ENCODE data around the gene ITGA6. TPM values are rescaled to one million over a fixed set of nuclear protein-coding genes. Genes with fewer than 3 reads are reported as not detected.
"Not testable (repeated sequence)": the region's sequence is repeated elsewhere in the genome, so short reads cannot be mapped to it uniquely, and the experiment has no call there.

ITGA6 gene
- total RNA-seq, 1 experiment from 2014 or later = 0.37 TPM

DNA sequence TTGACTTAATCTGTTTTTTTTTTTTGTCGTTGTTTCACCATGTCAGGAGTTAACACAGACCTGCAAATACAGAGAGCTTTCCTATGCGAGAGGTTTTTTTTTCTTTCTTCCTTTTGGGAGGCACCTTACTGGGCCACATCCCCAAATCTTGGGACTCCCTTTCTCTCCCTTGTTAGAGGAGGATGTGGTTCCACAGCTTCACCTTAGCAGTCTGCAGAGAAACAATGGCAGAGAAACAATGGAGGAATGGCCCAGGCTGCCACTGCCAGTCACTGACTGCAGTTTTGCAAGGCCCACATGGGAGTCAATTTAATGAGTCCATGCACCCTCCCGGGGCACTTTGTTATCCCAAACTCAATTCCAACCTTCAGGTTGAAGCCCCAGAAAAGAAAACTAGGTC lies 107.7 kb downstream of the ITGA6 start:
- no peaks in the 10 kb centered on the region for H3K9me2 ChIP-seq (replicated peaks; ENCODE audit: insufficient read depth, low read length)
- H2AFZ ChIP-seq (ENCODE audit: low read length) = no peak overlapping the region
- DNase-seq = no peak
- no peak overlapping the region for H3K9ac ChIP-seq (ENCODE audit: low read length)
- H3K4me1 ChIP-seq (ENCODE audit: low read length) = peaks cover 7% of the 10 kb centered on the region
- H3K36me3 ChIP-seq (ENCODE audit: insufficient read depth, low read length) = peaks cover 13% of the 10 kb centered on the region
- no peak overlapping the region for H3K4me2 ChIP-seq (ENCODE audit: low read depth, low read length, poor library complexity, severe bottlenecking)
- H3K9me3 ChIP-seq (ENCODE audit: low read length) = peaks cover 12% of the 10 kb centered on the region; the same call in 1 of the 2 replicates
- no peak overlapping the region for H3K4me3 ChIP-seq (ENCODE audit: low read length)
- H3K27me3 ChIP-seq (ENCODE audit: low read length) = no peaks in the 10 kb centered on the region
- H4K20me1 ChIP-seq (ENCODE audit: insufficient read depth, low read depth, low read length) = no peaks in the 10 kb centered on the region
- H3K27ac ChIP-seq (ENCODE audit: low read length) = no peak overlapping the region
- H3K79me2 ChIP-seq (ENCODE audit: low read length) = peaks cover 19% of the 10 kb centered on the region; the same call in 1 of the 2 replicates

DNA sequence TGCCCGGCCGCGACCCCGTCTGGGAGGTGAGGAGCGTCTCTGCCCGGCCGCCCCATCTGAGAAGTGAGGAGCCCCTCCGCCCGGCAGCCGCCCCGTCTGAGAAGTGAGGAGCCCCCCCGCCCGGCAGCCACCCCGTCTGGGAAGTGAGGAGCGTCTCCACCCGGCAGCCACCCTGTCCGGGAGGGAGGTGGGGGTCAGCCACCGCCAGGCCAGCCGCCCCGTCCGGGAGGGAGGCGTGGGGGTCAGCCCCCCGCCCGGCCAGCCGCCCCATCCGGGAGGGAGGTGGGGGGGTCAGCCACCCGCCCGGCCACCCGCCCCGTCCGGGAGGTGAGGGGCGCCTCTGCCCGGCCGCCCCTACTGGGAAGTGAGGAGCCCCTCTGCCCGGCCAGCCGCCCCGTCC lies 110.5 kb downstream of the ITGA6 start:
- not testable (repeated sequence) for H3K9ac ChIP-seq (ENCODE audit: low read length); H3K36me3 ChIP-seq (ENCODE audit: insufficient read depth, low read length); H3K27me3 ChIP-seq (ENCODE audit: low read length); H2AFZ ChIP-seq (ENCODE audit: low read length); H4K20me1 ChIP-seq (ENCODE audit: insufficient read depth, low read depth, low read length); H3K4me2 ChIP-seq (ENCODE audit: low read depth, low read length, poor library complexity, severe bottlenecking); H3K27ac ChIP-seq (ENCODE audit: low read length); H3K4me3 ChIP-seq (ENCODE audit: low read length); H3K9me2 ChIP-seq (replicated peaks; ENCODE audit: insufficient read depth, low read length); DNase-seq; H3K4me1 ChIP-seq (ENCODE audit: low read length)
- H3K79me2 ChIP-seq (ENCODE audit: low read length) = peaks cover 21% of the 10 kb centered on the region; the same call in 1 of the 2 replicates
- H3K9me3 ChIP-seq (ENCODE audit: low read length) = peaks cover 12% of the 10 kb centered on the region; the same call in 1 of the 2 replicates

DNA sequence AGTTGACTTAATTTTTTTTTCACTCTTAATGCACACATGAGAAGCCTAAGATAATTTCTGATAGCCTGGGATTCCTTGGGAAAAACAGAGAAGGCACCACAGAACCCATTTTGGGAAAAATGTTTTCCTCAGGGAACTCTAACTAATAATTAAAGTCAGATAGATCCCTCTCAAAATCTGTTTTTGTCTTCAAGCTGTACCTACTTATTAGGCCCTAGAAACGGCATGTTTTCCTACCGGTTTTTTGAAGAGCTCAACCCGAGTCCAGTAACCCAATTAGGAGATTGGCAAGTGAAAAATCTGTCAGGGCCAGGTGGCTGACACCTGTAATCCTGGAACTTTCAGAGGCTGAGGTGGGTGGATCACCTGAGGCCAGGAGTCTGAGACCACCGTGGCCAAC lies 112.4 kb downstream of the ITGA6 start:
- H2AFZ ChIP-seq (ENCODE audit: low read length) = no peak overlapping the region

DNA sequence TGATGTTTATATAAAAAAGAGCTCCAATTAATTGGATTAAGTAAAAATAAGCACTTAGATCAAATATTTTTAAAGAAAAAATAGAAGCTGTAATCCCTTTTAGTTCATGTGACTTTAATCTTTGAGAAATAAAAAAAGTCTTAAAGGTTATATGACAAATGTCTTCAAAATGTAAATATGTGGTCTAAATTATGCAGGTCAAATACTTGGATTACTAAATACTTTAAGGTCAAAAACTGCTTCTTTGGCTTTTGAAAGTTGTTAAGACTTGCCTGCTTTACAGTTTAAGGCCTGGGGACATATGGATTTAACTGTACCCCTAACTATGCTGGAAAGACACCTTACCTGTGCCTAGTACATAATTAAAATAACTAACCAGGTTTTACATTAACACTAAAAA lies 113.0 kb downstream of the ITGA6 start:
- Histone ChIP-seq H3K4me1 (ENCODE audit: low read length) (peaks cover 2% of the 10 kb centered on the region; the same call in 1 of the 2 replicates), H3K4me3 (ENCODE audit: low read length) (no peak overlapping the region), H2AFZ (ENCODE audit: low read length) (no peak overlapping the region), H3K9ac (ENCODE audit: low read length) (no peak overlapping the region), H3K36me3 (ENCODE audit: insufficient read depth, low read length) (peaks cover 3% of the 10 kb centered on the region; the same call in 1 of the 2 replicates), H3K27me3 (ENCODE audit: low read length) (no peaks in the 10 kb centered on the region), H3K79me2 (ENCODE audit: low read length) (peaks cover 26% of the 10 kb centered on the region), H3K9me2 (replicated peaks; ENCODE audit: insufficient read depth, low read length) (no peaks in the 10 kb centered on the region), H3K4me2 (ENCODE audit: low read depth, low read length, poor library complexity, severe bottlenecking) (no peak overlapping the region), H3K27ac (ENCODE audit: low read length) (no peak overlapping the region), H4K20me1 (ENCODE audit: insufficient read depth, low read depth, low read length) (no peaks in the 10 kb centered on the region), H3K9me3 (ENCODE audit: low read length) (0 out of 2 replicates have a peak, but pooled peaks cover 5% of the 10 kb centered on the region)
- no peak for DNase-seq

More for the DNA sequence above, 112.4 kb downstream of the ITGA6 start:
- Histone ChIP-seq H3K9me3 (ENCODE audit: low read length) (peaks cover 5% of the 10 kb centered on the region; the same call in 1 of the 2 replicates), H4K20me1 (ENCODE audit: insufficient read depth, low read depth, low read length) (no peaks in the 10 kb centered on the region), H3K36me3 (ENCODE audit: insufficient read depth, low read length) (peaks cover 1% of the 10 kb centered on the region; the same call in 1 of the 2 replicates), H3K27ac (ENCODE audit: low read length) (no peak overlapping the region), H3K79me2 (ENCODE audit: low read length) (peaks cover 22% of the 10 kb centered on the region; the same call in 1 of the 2 replicates), H3K4me3 (ENCODE audit: low read length) (no peak overlapping the region), H3K9ac (ENCODE audit: low read length) (no peak overlapping the region), H3K27me3 (ENCODE audit: low read length) (no peaks in the 10 kb centered on the region), H3K4me2 (ENCODE audit: low read depth, low read length, poor library complexity, severe bottlenecking) (no peak overlapping the region), H3K9me2 (replicated peaks; ENCODE audit: insufficient read depth, low read length) (no peaks in the 10 kb centered on the region), H3K4me1 (ENCODE audit: low read length) (peaks cover 7% of the 10 kb centered on the region)
- DNase-seq = no peak

DNA sequence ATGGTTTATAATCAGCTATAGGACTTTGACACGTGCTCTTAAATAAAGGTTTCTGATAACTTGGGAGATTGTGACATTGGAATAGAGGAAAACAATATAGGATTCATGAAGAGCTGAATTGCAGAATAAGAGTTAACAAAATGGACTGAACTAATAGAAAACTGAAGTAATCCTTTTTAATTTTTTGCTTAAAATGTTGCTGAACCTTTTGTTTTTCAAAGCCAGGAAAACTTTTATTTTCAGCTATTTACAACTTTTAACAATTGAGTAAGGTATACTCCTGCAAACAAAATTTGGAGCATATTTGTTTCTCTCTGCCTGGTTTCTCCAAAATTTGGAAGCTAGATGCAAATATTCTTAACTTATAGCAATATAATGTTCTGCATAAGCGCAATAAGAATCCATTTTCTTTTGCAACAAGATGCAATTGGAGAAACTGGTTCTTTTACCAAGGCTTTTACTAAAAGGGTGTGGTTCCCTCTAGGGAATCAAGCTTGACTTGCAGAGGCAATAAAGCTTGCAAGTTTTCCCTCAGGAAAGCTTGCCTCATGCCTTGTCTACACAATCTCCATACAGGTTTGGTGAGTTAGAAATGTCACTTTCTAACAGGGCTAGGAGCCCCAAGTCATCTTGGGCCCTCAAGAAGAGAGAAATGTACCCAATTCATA lies 118.2 kb downstream of the ITGA6 start:
- no peaks in the 10 kb centered on the region for H4K20me1 ChIP-seq (ENCODE audit: insufficient read depth, low read depth, low read length)
- no peak overlapping the region for H3K4me2 ChIP-seq (ENCODE audit: low read depth, low read length, poor library complexity, severe bottlenecking)
- no peak for DNase-seq
- H3K9me3 ChIP-seq (ENCODE audit: low read length) = no peaks in the 10 kb centered on the region; the same call in 1 of the 2 replicates
- no peaks in the 10 kb centered on the region for H3K27me3 ChIP-seq (ENCODE audit: low read length)
- H3K9ac ChIP-seq (ENCODE audit: low read length) = no peak overlapping the region
- no peaks in the 10 kb centered on the region for H3K9me2 ChIP-seq (replicated peaks; ENCODE audit: insufficient read depth, low read length)
- no peak overlapping the region for H2AFZ ChIP-seq (ENCODE audit: low read length)
- H3K4me1 ChIP-seq (ENCODE audit: low read length) = no peaks in the 10 kb centered on the region
- H3K79me2 ChIP-seq (ENCODE audit: low read length) = peaks cover 60% of the 10 kb centered on the region
- peaks cover 23% of the 10 kb centered on the region; the same call in 1 of the 2 replicates for H3K36me3 ChIP-seq (ENCODE audit: insufficient read depth, low read length)
- no peak overlapping the region for H3K27ac ChIP-seq (ENCODE audit: low read length)
- H3K4me3 ChIP-seq (ENCODE audit: low read length) = no peak overlapping the region

DNA sequence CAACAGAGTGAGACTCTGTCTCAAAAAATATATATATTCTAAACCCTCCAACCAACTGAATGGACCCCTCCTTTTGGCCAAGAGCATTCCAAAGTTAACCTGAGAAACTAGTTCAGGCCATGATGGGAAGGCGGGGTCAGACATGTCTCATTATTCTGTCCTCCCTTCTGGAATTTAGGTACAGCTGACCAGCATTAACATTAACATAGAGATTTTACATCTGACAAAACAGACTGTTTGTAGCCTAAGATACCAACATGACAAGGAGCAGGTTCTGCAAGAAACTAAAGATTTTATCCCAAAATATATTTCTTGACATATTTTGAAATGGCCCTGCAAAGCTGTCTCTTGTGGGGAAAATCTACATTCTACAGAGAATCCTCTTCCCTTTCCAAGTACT lies 121.7 kb downstream of the ITGA6 start:
- Histone ChIP-seq H2AFZ (ENCODE audit: low read length) (no peak overlapping the region), H3K9me3 (ENCODE audit: low read length) (no peaks in the 10 kb centered on the region; the same call in 1 of the 2 replicates), H3K9me2 (replicated peaks; ENCODE audit: insufficient read depth, low read length) (no peaks in the 10 kb centered on the region), H4K20me1 (ENCODE audit: insufficient read depth, low read depth, low read length) (no peaks in the 10 kb centered on the region), H3K27ac (ENCODE audit: low read length) (no peak overlapping the region), H3K4me3 (ENCODE audit: low read length) (no peak overlapping the region), H3K4me2 (ENCODE audit: low read depth, low read length, poor library complexity, severe bottlenecking) (no peak overlapping the region), H3K4me1 (ENCODE audit: low read length) (peaks cover 4% of the 10 kb centered on the region), H3K9ac (ENCODE audit: low read length) (no peak overlapping the region), H3K27me3 (ENCODE audit: low read length) (no peaks in the 10 kb centered on the region), H3K79me2 (ENCODE audit: low read length) (peaks cover 87% of the 10 kb centered on the region), H3K36me3 (ENCODE audit: insufficient read depth, low read length) (peaks cover 30% of the 10 kb centered on the region)
- DNase-seq = no peak

DNA sequence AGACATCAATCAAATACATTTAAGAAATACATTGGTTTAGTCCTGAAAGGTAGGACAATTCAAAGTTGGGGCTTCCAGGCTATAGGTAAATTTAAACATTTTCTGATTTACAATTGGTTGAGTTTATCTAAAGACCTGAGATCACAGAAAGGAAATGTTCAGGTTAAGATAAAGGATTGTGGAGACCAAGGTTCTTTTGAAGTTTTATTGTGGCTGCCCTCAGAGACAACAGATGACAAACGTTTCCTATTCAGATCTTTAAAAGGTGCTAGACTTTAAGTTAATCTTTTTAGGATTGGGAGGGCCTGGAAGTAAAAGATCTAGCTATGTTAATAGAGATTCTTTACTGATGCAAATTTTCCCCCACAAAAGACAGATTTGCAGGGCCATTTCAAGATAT lies 122.4 kb downstream of the ITGA6 start:
- not testable (repeated sequence) for DNase-seq; H3K27ac ChIP-seq (ENCODE audit: low read length); H3K9me3 ChIP-seq (ENCODE audit: low read length); H3K9me2 ChIP-seq (replicated peaks; ENCODE audit: insufficient read depth, low read length); H3K9ac ChIP-seq (ENCODE audit: low read length); H3K4me2 ChIP-seq (ENCODE audit: low read depth, low read length, poor library complexity, severe bottlenecking); H3K4me3 ChIP-seq (ENCODE audit: low read length); H3K27me3 ChIP-seq (ENCODE audit: low read length); H4K20me1 ChIP-seq (ENCODE audit: insufficient read depth, low read depth, low read length); H2AFZ ChIP-seq (ENCODE audit: low read length)
- Histone ChIP-seq H3K79me2 (ENCODE audit: low read length) (peaks cover 88% of the 10 kb centered on the region), H3K4me1 (ENCODE audit: low read length) (peaks cover 10% of the 10 kb centered on the region), H3K36me3 (ENCODE audit: insufficient read depth, low read length) (peaks cover 30% of the 10 kb centered on the region)

DNA sequence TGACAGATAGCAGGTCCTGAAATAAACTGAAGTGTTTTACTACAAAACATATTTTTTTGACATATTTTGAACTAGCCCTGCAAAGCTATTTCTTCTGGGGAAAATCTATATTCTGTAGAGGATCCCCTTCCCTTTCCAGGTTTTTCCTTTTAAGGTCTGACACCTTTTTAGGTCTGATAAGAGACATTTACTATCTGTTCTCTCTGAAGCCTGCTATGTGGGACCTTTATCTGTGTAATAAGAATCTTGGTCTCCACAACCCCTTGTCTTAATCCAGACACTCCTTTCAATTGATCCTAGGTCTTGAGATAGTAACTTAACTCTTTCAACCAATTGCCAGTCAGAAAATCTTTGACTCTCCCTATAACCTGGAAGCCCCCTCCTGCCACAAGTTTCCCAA lies 123.0 kb downstream of the ITGA6 start:
- Histone ChIP-seq H3K9me2 (replicated peaks; ENCODE audit: insufficient read depth, low read length) (no peaks in the 10 kb centered on the region), H3K9me3 (ENCODE audit: low read length) (no peaks in the 10 kb centered on the region; the same call in 1 of the 2 replicates), H2AFZ (ENCODE audit: low read length) (no peak overlapping the region), H3K9ac (ENCODE audit: low read length) (no peak overlapping the region), H3K4me2 (ENCODE audit: low read depth, low read length, poor library complexity, severe bottlenecking) (no peak overlapping the region), H3K36me3 (ENCODE audit: insufficient read depth, low read length) (peaks cover 27% of the 10 kb centered on the region), H3K79me2 (ENCODE audit: low read length) (peaks cover 88% of the 10 kb centered on the region), H4K20me1 (ENCODE audit: insufficient read depth, low read depth, low read length) (no peaks in the 10 kb centered on the region), H3K27me3 (ENCODE audit: low read length) (no peaks in the 10 kb centered on the region), H3K4me1 (ENCODE audit: low read length) (peaks cover 16% of the 10 kb centered on the region), H3K27ac (ENCODE audit: low read length) (no peak overlapping the region), H3K4me3 (ENCODE audit: low read length) (no peak overlapping the region)
- no peak for DNase-seq
